Psoas muscle (tissue), 8 donors: Measurements from ENCODE around the gene GFRA1. TPM values are rescaled to one million over a fixed set of nuclear protein-coding genes. Genes with fewer than 3 reads are reported as not detected.

Experiments used
- ATAC-seq, 4 donors: fragments of 200-7000 bp; cut with Tn5 transposase; one replicate each; pipeline ENCODE4 v1.9.1; 2020; ENCODE audit warnings: moderate library complexity in 3 of 4, mild to moderate bottlenecking in 2 of 4
- DNase-seq, 2 donors: peaks; one replicate each; pipeline ENCODE4 v3.0.0-alpha.2; 2020
- H3K27ac ChIP-seq: fragments of 200-600 bp; one replicate; pipeline ENCODE4 v1.8.0; 2022
- H3K27me3 ChIP-seq, 3 donors: fragments of 200-600 bp in 1 of 3; one replicate each; pipeline versions ENCODE4 v1.6.1 to v1.8.0; 2013 to 2022; ENCODE audit warnings: low read length in 2 of 3, mild to moderate bottlenecking in 2 of 3, moderate library complexity in 1 of 3; ENCODE audit not compliant: insufficient read depth in 3 of 3
- H3K36me3 ChIP-seq, 2 donors: fragments of 200-600 bp in 1 of 2; one replicate each; pipeline versions ENCODE4 v1.6.1 to v1.8.0; 2013 to 2022; ENCODE audit warnings: low read depth in 1 of 2, mild to moderate bottlenecking in 1 of 2, moderate library complexity in 1 of 2; ENCODE audit not compliant: insufficient read depth in 1 of 2
- H3K4me1 ChIP-seq: fragments of 200-600 bp; one replicate; pipeline ENCODE4 v1.8.0; 2022
- H3K4me3 ChIP-seq: fragments of 200-600 bp; one replicate; pipeline ENCODE4 v1.8.0; 2022; ENCODE audit warnings: mild to moderate bottlenecking
- H3K9me3 ChIP-seq: fragments of 200-600 bp; one replicate; pipeline ENCODE4 v1.8.0; 2022
- WGBS, 3 donors: extraction: QIAGEN DNeasy Blood & Tissue Kit; methylation state at CpG; one replicate each; pipeline versions ENCODE4 v1.1.6 to v1.1.7; 2013; 5-methylcytosine and 5-hydroxymethylcytosine counted together
- intact Hi-C, 2 donors: fragments of 100-400 bp; cut with DNase I; formaldehyde crosslinking; loops; one replicate each; pipeline versions ENCODE4 v1.11.0 to v1.14.2; 2022
- polyA plus RNA-seq, 3 donors: library from polyadenylated mRNA; stranded (reverse); fragments of 200-250 nt; gene quantifications; one replicate each; pipeline ENCODE4 v1.2.3, GENCODE V29; 2013
- total RNA-seq, 4 donors: library from RNA; stranded (reverse); fragmentation: NEBNext Ultra II Directional in 2 of 4; extraction: Animal tissue kit (Norgen Biotek cat#: 25700) in 2 of 4; gene quantifications; one replicate each; pipeline versions ENCODE4 v1.2.1 to v1.2.4, GENCODE V29; 2021 to 2023
- TF ChIP-seq, protein P1 (sequence below): fragments of 200-600 bp; IDR thresholded peaks from one replicate; pipeline ENCODE4 v1.8.0; 2022; ENCODE audit warnings: antibody characterized with exemption
- donor health status: healthy with polysubstance abuse.
- donor health status: DM: no; HTN: no; CAD: no; lungs with moderate emphysema.
- donor health status: Bipolar disorder and iron deficiency.
- donor health status: healthy.
- donor health status: DM: yes; HTN: yes; CAD: no.
- donor health status: DM: no; HTN: no; CAD: no.
- donor health status: DM: no; HTN: no; CAD: no.
- donor health status: DM: yes; HTN: yes; CAD: no.

GFRA1 gene
- total and polyA plus RNA-seq, 7 donors, result 4.6 to 12.1 (median 7.1) TPM

- 74 to 85% (median 75%) methylated on average over 4 of the region's 4 CpGs for WGBS, 3 donors
- H3K36me3 ChIP-seq, result no peaks in the 10 kb centered on the region
- H3K27ac ChIP-seq, result no peak overlapping the region
- no peaks in the 10 kb centered on the region for H3K4me1 ChIP-seq
- no peaks in the 10 kb centered on the region for H3K9me3 ChIP-seq
- intact Hi-C loops, result no loop called here
- H3K27me3 ChIP-seq, result no peaks in the 10 kb centered on the region
- ATAC-seq, result no peak
- TF ChIP-seq, protein P1, sequence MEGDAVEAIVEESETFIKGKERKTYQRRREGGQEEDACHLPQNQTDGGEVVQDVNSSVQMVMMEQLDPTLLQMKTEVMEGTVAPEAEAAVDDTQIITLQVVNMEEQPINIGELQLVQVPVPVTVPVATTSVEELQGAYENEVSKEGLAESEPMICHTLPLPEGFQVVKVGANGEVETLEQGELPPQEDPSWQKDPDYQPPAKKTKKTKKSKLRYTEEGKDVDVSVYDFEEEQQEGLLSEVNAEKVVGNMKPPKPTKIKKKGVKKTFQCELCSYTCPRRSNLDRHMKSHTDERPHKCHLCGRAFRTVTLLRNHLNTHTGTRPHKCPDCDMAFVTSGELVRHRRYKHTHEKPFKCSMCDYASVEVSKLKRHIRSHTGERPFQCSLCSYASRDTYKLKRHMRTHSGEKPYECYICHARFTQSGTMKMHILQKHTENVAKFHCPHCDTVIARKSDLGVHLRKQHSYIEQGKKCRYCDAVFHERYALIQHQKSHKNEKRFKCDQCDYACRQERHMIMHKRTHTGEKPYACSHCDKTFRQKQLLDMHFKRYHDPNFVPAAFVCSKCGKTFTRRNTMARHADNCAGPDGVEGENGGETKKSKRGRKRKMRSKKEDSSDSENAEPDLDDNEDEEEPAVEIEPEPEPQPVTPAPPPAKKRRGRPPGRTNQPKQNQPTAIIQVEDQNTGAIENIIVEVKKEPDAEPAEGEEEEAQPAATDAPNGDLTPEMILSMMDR, result no peak
- H3K4me3 ChIP-seq, result no peak overlapping the region
- DNase-seq, result no peak
These were observed 167.7 kb downstream of the GFRA1 start for GRCh38 chr10:116105264-116105663.

GRCh38 chr10:116104210-116104932 is 168.6 kb downstream of the GFRA1 start:
- ATAC-seq (no peak), DNase-seq (no peak)
- TF ChIP-seq, protein P1, result no peak
- no peaks in the 10 kb centered on the region for H3K27me3 ChIP-seq
- H3K9me3 ChIP-seq, result no peaks in the 10 kb centered on the region
- intact Hi-C loops, result no loop called here
- H3K36me3 ChIP-seq, result no peaks in the 10 kb centered on the region
- H3K27ac ChIP-seq, result no peak overlapping the region
- WGBS, 3 donors, result 81 to 88% (median 86%) methylated on average over 7 of the region's 7 CpGs
- H3K4me1 ChIP-seq, result no peaks in the 10 kb centered on the region
- H3K4me3 ChIP-seq, result no peak overlapping the region

DNA sequence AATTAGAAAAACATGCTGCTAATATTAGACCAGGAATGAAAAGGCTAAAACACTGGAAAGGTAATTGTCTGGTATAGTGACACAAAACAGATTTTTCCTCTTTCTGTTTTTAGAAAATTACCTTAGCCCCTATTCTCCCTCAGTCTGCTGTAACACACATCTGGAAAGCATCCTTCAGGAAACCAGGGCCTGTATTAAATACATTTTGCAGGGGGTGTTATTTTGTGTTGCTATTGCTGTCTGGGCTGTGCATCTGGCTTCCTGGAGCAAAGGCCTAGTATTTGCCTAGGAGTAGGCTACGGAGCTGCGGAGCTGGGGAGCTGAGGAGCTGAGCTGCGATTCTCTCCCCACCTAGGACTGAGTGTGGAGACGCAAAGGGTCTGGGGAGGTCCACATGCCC is 169.3 kb downstream of the GFRA1 start:
- no peak overlapping the region for H3K27ac ChIP-seq
- no peaks in the 10 kb centered on the region for H3K9me3 ChIP-seq
- no peaks in the 10 kb centered on the region for H3K36me3 ChIP-seq
- TF ChIP-seq, protein P1, result no peak
- no peak overlapping the region for H3K4me3 ChIP-seq
- 83 to 95% (median 85%) methylated on average over 4 of the region's 4 CpGs for WGBS, 3 donors
- no peak for DNase-seq
- intact Hi-C loops, result no loop called here
- no peak for ATAC-seq
- H3K27me3 ChIP-seq, result no peaks in the 10 kb centered on the region
- H3K4me1 ChIP-seq, result no peaks in the 10 kb centered on the region

- intact Hi-C loops, result no loop called here
- DNase-seq, result no peak
- Histone ChIP-seq H3K4me1 (no peaks in the 10 kb centered on the region), H3K27ac (no peak overlapping the region), H3K27me3 (no peaks in the 10 kb centered on the region), H3K9me3 (no peaks in the 10 kb centered on the region), H3K4me3 (no peak overlapping the region), H3K36me3 (no peaks in the 10 kb centered on the region)
- WGBS, 3 donors, result 40 to 52% (median 49%) methylated on average over 5 of the region's 5 CpGs
- TF ChIP-seq, protein P1, result no peak
- ATAC-seq, result no peak
These were observed 171.2 kb downstream of the GFRA1 start for GRCh38 chr10:116101616-116102315.
